Mesenchymal stem cell (in vitro differentiated cells and primary cell): ENCODE measurements around the gene PAPPA.

Experiments
- DNase-seq: peaks from one replicate; pipeline ENCODE4 v3.0.0-alpha.2; 2013
- H2AFZ ChIP-seq: one replicate; pipeline ENCODE4 v1.6.1; 2013; ENCODE audit warnings: low read depth, mild to moderate bottlenecking, control low read depth, inconsistent platforms, low read length, moderate library complexity
- H2AK5ac ChIP-seq: 2 replicates; pipeline ENCODE4 v1.6.1; 2013; ENCODE audit warnings: low read length, moderate library complexity, mild to moderate bottlenecking, inconsistent platforms; ENCODE audit not compliant: severe bottlenecking
- H2BK120ac ChIP-seq: one replicate; pipeline ENCODE4 v1.6.1; 2013; ENCODE audit warnings: low read depth, mild to moderate bottlenecking, inconsistent platforms, low read length, moderate library complexity
- H2BK12ac ChIP-seq, 2 experiments: one replicate each; pipeline ENCODE4 v1.6.1; 2013; ENCODE audit warnings: inconsistent platforms in 2 of 2, low read length in 2 of 2, mild to moderate bottlenecking in 2 of 2, moderate library complexity in 2 of 2, control low read depth in 1 of 2
- H2BK15ac ChIP-seq: one replicate; pipeline ENCODE4 v1.6.1; 2013; ENCODE audit warnings: mild to moderate bottlenecking, low read depth, inconsistent platforms; ENCODE audit not compliant: poor library complexity, severe bottlenecking
- H2BK5ac ChIP-seq: 2 replicates; pipeline ENCODE4 v1.6.1; 2013; ENCODE audit warnings: low read depth, mild to moderate bottlenecking, low read length, control low read depth, inconsistent platforms; ENCODE audit not compliant: poor library complexity, severe bottlenecking
- H3K14ac ChIP-seq, 2 experiments: one replicate each; pipeline ENCODE4 v1.6.1; 2013; ENCODE audit warnings: inconsistent platforms in 2 of 2, low read length in 2 of 2, control low read depth in 1 of 2, mild to moderate bottlenecking in 1 of 2, moderate library complexity in 1 of 2
- H3K18ac ChIP-seq, 2 experiments: one replicate each; pipeline ENCODE4 v1.6.1; 2013; ENCODE audit warnings: inconsistent platforms in 2 of 2, low read length in 2 of 2, control low read depth in 1 of 2, low read depth in 1 of 2, mild to moderate bottlenecking in 1 of 2
- H3K23ac ChIP-seq, 2 experiments: one replicate each; pipeline ENCODE4 v1.6.1; 2013; ENCODE audit warnings: inconsistent platforms in 2 of 2, low read length in 2 of 2, mild to moderate bottlenecking in 2 of 2, moderate library complexity in 2 of 2, control low read depth in 1 of 2
- H3K27ac ChIP-seq: 2 replicates; pipeline ENCODE4 v1.5.1; 2013; ENCODE audit warnings: mild to moderate bottlenecking, moderate library complexity, low read length, control low read depth, inconsistent platforms; ENCODE audit not compliant: poor library complexity, severe bottlenecking
- H3K27me3 ChIP-seq, 2 experiments: 2 replicates each; pipeline versions ENCODE4 v1.6.1 to v1.7.0; 2013; ENCODE audit warnings: low read length in 2 of 2, mild to moderate bottlenecking in 2 of 2, moderate library complexity in 2 of 2, control low read depth in 1 of 2, inconsistent platforms in 1 of 2; ENCODE audit not compliant: control insufficient read depth in 1 of 2, insufficient read depth in 1 of 2
- H3K36me3 ChIP-seq, 2 experiments: 2 replicates each; pipeline versions ENCODE4 v1.6.1 to v1.7.0; 2013; ENCODE audit warnings: low read length in 2 of 2, control low read depth in 1 of 2, inconsistent platforms in 1 of 2, low read depth in 1 of 2, mild to moderate bottlenecking in 1 of 2; ENCODE audit not compliant: insufficient read depth in 2 of 2, control insufficient read depth in 1 of 2
- H3K4ac ChIP-seq, 2 experiments: one replicate each; pipeline ENCODE4 v1.6.1; 2013; ENCODE audit warnings: inconsistent platforms in 2 of 2, low read length in 2 of 2, mild to moderate bottlenecking in 2 of 2, moderate library complexity in 2 of 2, control low read depth in 1 of 2, low read depth in 1 of 2
- H3K4me1 ChIP-seq: 2 replicates; pipeline ENCODE4 v1.6.1; 2013; ENCODE audit warnings: low read depth, low read length, control low read depth; ENCODE audit not compliant: control insufficient read depth, insufficient read depth
- H3K4me2 ChIP-seq: 2 replicates; pipeline ENCODE4 v1.6.1; 2013; ENCODE audit warnings: low read length, mild to moderate bottlenecking, inconsistent platforms; ENCODE audit not compliant: poor library complexity, severe bottlenecking
- H3K4me3 ChIP-seq, 2 experiments: 2 replicates each; pipeline versions ENCODE4 v1.5.1 to v1.7.0; 2013; ENCODE audit warnings: low read length in 2 of 2, mild to moderate bottlenecking in 2 of 2, control low read depth in 1 of 2, low read depth in 1 of 2; ENCODE audit not compliant: insufficient read depth in 1 of 2
- H3K79me1 ChIP-seq: replicated peaks from 2 replicates; pipeline ENCODE4 v1.6.1; 2013; ENCODE audit warnings: mild to moderate bottlenecking, control low read depth, low read length, inconsistent platforms; ENCODE audit not compliant: poor library complexity, severe bottlenecking
- H3K9ac ChIP-seq: 2 replicates; pipeline ENCODE4 v1.7.0; 2013; ENCODE audit warnings: mild to moderate bottlenecking, low read length, moderate library complexity
- H3K9me3 ChIP-seq: 2 replicates; pipeline ENCODE4 v1.7.0; 2013; ENCODE audit warnings: mild to moderate bottlenecking, low read length; ENCODE audit not compliant: control insufficient read depth
- H4K8ac ChIP-seq: one replicate; pipeline ENCODE4 v1.6.1; 2013; ENCODE audit warnings: inconsistent platforms, mild to moderate bottlenecking, low read length, moderate library complexity
- H4K91ac ChIP-seq: one replicate; pipeline ENCODE4 v1.6.1; 2013; ENCODE audit warnings: mild to moderate bottlenecking, low read length, inconsistent platforms
- WGBS: methylation state at CpG from one replicate; pipeline ENCODE4 v1.1.7; 2013; ENCODE audit warnings: mixed read lengths; 5-methylcytosine and 5-hydroxymethylcytosine counted together

Gene PAPPA

DNA sequence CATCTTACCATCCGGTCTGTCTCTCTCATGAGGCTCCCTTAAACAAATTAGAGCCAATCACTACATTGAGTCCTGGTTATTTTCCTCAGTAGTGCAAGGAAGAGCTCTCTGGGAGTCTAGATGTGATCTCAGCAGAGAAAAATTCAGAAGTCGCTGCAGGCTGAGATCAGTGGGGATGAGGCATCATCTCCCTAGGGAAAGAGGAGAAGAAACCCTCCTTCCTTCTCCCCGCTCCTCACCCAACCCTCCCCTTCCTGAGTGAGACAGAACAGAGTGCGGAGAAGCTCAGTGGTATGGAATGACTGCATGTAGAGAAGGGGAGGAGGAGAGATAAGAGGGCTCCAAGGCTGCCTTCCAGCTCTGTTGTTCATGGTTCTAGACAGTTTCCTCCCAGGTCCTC is 80.5 kb downstream of the PAPPA start:
- Histone ChIP-seq H3K4ac (no peak overlapping the region), H4K8ac (no peak overlapping the region)

DNA sequence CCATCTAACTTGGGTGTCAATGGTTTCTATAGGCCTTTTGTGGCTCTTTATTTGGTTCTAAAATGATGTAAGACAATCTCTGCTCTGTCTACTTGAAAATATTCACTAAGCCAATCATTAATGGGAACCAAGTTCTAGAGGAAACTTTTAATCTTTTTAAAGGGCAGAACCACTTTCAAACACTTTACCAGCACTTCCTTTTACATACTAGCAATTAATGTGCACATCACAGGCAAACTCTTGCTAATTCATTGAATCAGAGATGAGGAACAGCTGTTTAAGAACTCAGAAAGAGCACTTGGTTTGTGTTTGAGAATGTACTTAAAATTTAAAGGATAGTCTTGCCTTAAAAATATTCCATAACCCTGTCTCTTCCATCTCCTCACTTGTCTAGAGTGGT is 83.4 kb downstream of the PAPPA start:
- H2AFZ ChIP-seq = no peak overlapping the region
- no peak overlapping the region for H3K4me3 ChIP-seq
- H3K4me1 ChIP-seq = peaks cover 14% of the 10 kb centered on the region
- no peak overlapping the region for H3K4ac ChIP-seq
- no peak overlapping the region for H3K9ac ChIP-seq
- H4K8ac ChIP-seq = no peak overlapping the region
- no peak overlapping the region for H3K14ac ChIP-seq
- no peak overlapping the region for H2AK5ac ChIP-seq
- no peaks in the 10 kb centered on the region for H3K79me1 ChIP-seq
- H3K9me3 ChIP-seq = no peaks in the 10 kb centered on the region
- H3K27ac ChIP-seq = peak overlapping the region; percentile 95
- no peak overlapping the region for H2BK15ac ChIP-seq
- H3K36me3 ChIP-seq = peaks cover 6 to 75% of the 10 kb centered on the region in 2 experiments
- H3K27me3 ChIP-seq = no peaks in the 10 kb centered on the region
- no peak overlapping the region for H2BK12ac ChIP-seq
- H3K18ac ChIP-seq = no peak overlapping the region
- no peak overlapping the region for H3K4me2 ChIP-seq
- no peak overlapping the region for H2BK5ac ChIP-seq
- H2BK120ac ChIP-seq = no peak overlapping the region
- DNase-seq = peak; percentile 33
- no peak overlapping the region for H3K23ac ChIP-seq
- no peak overlapping the region for H4K91ac ChIP-seq

More for the DNA sequence above, 80.5 kb downstream of the PAPPA start:
- DNase-seq = peak; percentile 100
- Histone ChIP-seq H3K36me3 (peaks cover 6 to 74% of the 10 kb centered on the region in 2 experiments), H2BK5ac (peak overlapping the region; percentile 88), H2BK120ac (no peak overlapping the region), H3K4me1 (peaks cover 16% of the 10 kb centered on the region), H3K18ac (no peak overlapping the region), H2AFZ (no peak overlapping the region), H4K91ac (no peak overlapping the region), H3K4me2 (no peak overlapping the region), H3K9me3 (no peaks in the 10 kb centered on the region), H3K79me1 (no peaks in the 10 kb centered on the region), H2BK12ac (no peak overlapping the region), H3K9ac (peak overlapping the region; percentile 58), H3K27me3 (no peaks in the 10 kb centered on the region), H3K4me3 (no peak overlapping the region), H2AK5ac (no peak overlapping the region), H2BK15ac (no peak overlapping the region), H3K14ac (no peak overlapping the region), H3K27ac (peak overlapping the region; percentile 93), H3K23ac (no peak overlapping the region)
- no CpG with 5 or more reads among the region's 4 CpGs for WGBS

DNA sequence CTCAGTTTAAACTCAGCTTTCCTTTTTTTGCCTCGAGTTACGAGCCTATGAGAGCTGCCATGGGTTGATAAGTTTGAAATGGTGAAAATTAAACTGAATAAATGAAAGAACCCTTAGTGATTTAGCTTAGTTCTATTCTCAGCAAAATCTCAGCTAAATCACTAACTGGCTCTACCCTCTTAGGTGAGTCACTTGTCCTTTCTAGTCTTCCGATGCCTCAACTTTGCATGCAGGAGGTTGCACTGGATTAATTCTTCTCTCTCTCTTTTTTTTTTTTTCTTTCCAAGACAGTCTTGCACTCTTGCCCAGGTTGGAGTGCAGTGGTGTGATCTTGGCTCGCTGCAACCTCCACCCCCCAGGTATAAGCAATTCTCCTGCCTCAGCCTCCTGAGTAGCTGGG is 83.9 kb downstream of the PAPPA start:
- Histone ChIP-seq H3K79me1 (no peaks in the 10 kb centered on the region), H2BK15ac (no peak overlapping the region), H3K4ac (no peak overlapping the region), H4K91ac (no peak overlapping the region), H2BK120ac (no peak overlapping the region), H3K27ac (peak overlapping the region; percentile 95), H2AK5ac (peak overlapping the region; percentile 81), H3K4me3 (no peak overlapping the region), H3K36me3 (peaks cover 6 to 75% of the 10 kb centered on the region in 2 experiments), H3K4me2 (no peak overlapping the region), H3K9ac (no peak overlapping the region), H2AFZ (no peak overlapping the region), H3K27me3 (no peaks in the 10 kb centered on the region), H3K18ac (no peak overlapping the region), H3K4me1 (peaks cover 13% of the 10 kb centered on the region), H2BK12ac (no peak overlapping the region), H2BK5ac (no peak overlapping the region), H3K14ac (no peak overlapping the region), H4K8ac (no peak overlapping the region), H3K9me3 (no peaks in the 10 kb centered on the region), H3K23ac (no peak overlapping the region)
- DNase-seq = no peak
- 91% methylated on average over 2 of the region's 4 CpGs for WGBS

DNA sequence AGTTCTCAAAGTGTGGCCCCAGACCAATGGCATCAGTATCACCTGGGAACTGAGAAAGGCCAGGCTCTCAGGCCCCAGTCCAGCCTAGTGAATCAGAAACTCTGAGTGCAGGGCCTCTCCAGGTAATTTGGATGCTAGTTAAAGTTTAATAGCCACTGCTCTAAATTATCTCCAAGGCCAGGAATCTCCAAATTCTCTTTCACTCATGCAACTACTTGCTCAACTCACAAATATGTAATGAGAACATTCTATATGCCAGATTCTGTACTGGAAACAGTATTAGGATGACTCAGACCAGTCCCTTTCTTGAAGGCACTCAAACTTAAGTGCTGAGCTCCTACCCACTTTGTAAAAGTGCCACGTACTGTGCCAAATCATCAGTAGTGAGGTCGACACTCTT is 84.6 kb downstream of the PAPPA start:
- peak overlapping the region; percentile 95 for H3K27ac ChIP-seq
- peaks cover 6 to 75% of the 10 kb centered on the region in 2 experiments for H3K36me3 ChIP-seq
- H2BK12ac ChIP-seq = no peak overlapping the region
- no peak overlapping the region for H2AK5ac ChIP-seq
- no peak overlapping the region for H2BK15ac ChIP-seq
- WGBS = 9% methylated on average over 2 of the region's 2 CpGs
- H3K23ac ChIP-seq = no peak overlapping the region
- H3K27me3 ChIP-seq = no peaks in the 10 kb centered on the region
- no peak overlapping the region for H3K4me2 ChIP-seq
- H3K4me1 ChIP-seq = peaks cover 10% of the 10 kb centered on the region
- no peak overlapping the region for H2AFZ ChIP-seq
- no peak overlapping the region for H3K4me3 ChIP-seq
- H3K79me1 ChIP-seq = no peaks in the 10 kb centered on the region
- H3K18ac ChIP-seq = no peak overlapping the region
- H3K9ac ChIP-seq = peak overlapping the region; percentile 39
- H3K14ac ChIP-seq = no peak overlapping the region
- H3K4ac ChIP-seq = no peak overlapping the region
- no peak overlapping the region for H4K91ac ChIP-seq
- no peak overlapping the region for H4K8ac ChIP-seq
- H2BK120ac ChIP-seq = no peak overlapping the region
- peak overlapping the region; percentile 24 for H2BK5ac ChIP-seq
- no peaks in the 10 kb centered on the region for H3K9me3 ChIP-seq
- DNase-seq = peak; percentile 86
